ENCODE data around the gene KAZN.
"Not testable (repeated sequence)": the region's sequence is repeated elsewhere in the genome, so short reads cannot be mapped to it uniquely, and the experiment has no call there.

KAZN gene

GRCh38 chr1:15134285-15134684, 535.8 kb downstream of the KAZN start:
- DNase-seq = no peak

GRCh38 chr1:15135604-15136003, 537.1 kb downstream of the KAZN start:
- DNase-seq = not testable (repeated sequence)

- DNase-seq = no peak
Observed at GRCh38 chr1:15137809-15138208, 539.3 kb downstream of the KAZN start.

- no peak for DNase-seq
Observed at GRCh38 chr1:15139654-15140350, 541.3 kb downstream of the KAZN start.

- DNase-seq = no peak
Observed at GRCh38 chr1:15141935-15142539, 543.6 kb downstream of the KAZN start.

GRCh38 chr1:15145327-15145726, 546.8 kb downstream of the KAZN start:
- no peak for DNase-seq

GRCh38 chr1:15146142-15146680, 547.7 kb downstream of the KAZN start:
- no peak for DNase-seq

- DNase-seq = no peak
Observed at GRCh38 chr1:15146971-15147376, 548.5 kb downstream of the KAZN start.

- no peak for DNase-seq
Observed at GRCh38 chr1:15148004-15148403, 549.5 kb downstream of the KAZN start.

GRCh38 chr1:15148475-15148874, 550.0 kb downstream of the KAZN start:
- DNase-seq = no peak

- DNase-seq = no peak
Observed at GRCh38 chr1:15148941-15149340, 550.5 kb downstream of the KAZN start.

- DNase-seq = no peak
Observed at GRCh38 chr1:15150376-15150775, 551.9 kb downstream of the KAZN start.

GRCh38 chr1:15151377-15151806, 552.9 kb downstream of the KAZN start:
- no peak for DNase-seq

GRCh38 chr1:15151871-15152270, 553.4 kb downstream of the KAZN start:
- no peak for DNase-seq

- no peak for DNase-seq
Observed at GRCh38 chr1:15152318-15153183, 554.1 kb downstream of the KAZN start.

- DNase-seq = no peak
Observed at GRCh38 chr1:15153184-15153841, 554.8 kb downstream of the KAZN start, which contains the start of gene TMEM51. TMEM51 (plus strand) TSS chr1:15153747; CDS start chr1:15215088, 61,341 bp downstream.

GRCh38 chr1:15153842-15154479, 555.5 kb downstream of the KAZN start:
- no peak for DNase-seq

- no peak for DNase-seq
Observed at GRCh38 chr1:15154480-15155036, 556.1 kb downstream of the KAZN start.

- no peak for DNase-seq
Observed at GRCh38 chr1:15155191-15155590, 556.7 kb downstream of the KAZN start.

- DNase-seq = no peak
Observed at GRCh38 chr1:15155888-15156741, 557.6 kb downstream of the KAZN start.

- no peak for DNase-seq
Observed at GRCh38 chr1:15156807-15157380, 558.4 kb downstream of the KAZN start.

Measured in NK-92 treated with Interleukin-12 subunit alpha and Interleukin-12 subunit beta, amount 100 ng/mL, for 24 hours (cell line).